OCI-LY1 (cell line): ENCODE results near the gene MEIKIN.

Source experiments
- H2AFZ ChIP-seq: fragments of 200-600 bp; sonication (generic), shearing (Covaris generic); 2 replicates; pipeline ENCODE4 v1.6.0; 2014; ENCODE audit warnings: antibody characterized with exemption, mild to moderate bottlenecking, low read length
- H3F3A ChIP-seq: fragments of 200-600 bp; sonication (generic), shearing (Covaris generic); 2 replicates; pipeline ENCODE4 v1.6.0; 2014; ENCODE audit warnings: mild to moderate bottlenecking, antibody characterized with exemption, low read length, moderate library complexity; ENCODE audit not compliant: insufficient read depth
- H3K27ac ChIP-seq: fragments of 200-600 bp; sonication (generic); 2 replicates; pipeline ENCODE4 v1.5.1; 2014; ENCODE audit warnings: low read length, mixed run types, mild to moderate bottlenecking, low read depth; ENCODE audit not compliant: poor library complexity, severe bottlenecking
- H3K27me3 ChIP-seq: fragments of 200-600 bp; sonication (generic); 2 replicates; pipeline ENCODE4 v1.6.0; 2014; ENCODE audit warnings: antibody characterized with exemption, mild to moderate bottlenecking, low read length, moderate library complexity; ENCODE audit not compliant: insufficient read depth
- H3K36me3 ChIP-seq: fragments of 200-600 bp; sonication (generic); 2 replicates; pipeline ENCODE4 v1.6.1; 2014; ENCODE audit warnings: mild to moderate bottlenecking, antibody characterized with exemption, low read length, moderate library complexity, mixed read lengths; ENCODE audit not compliant: insufficient read depth
- H3K4me1 ChIP-seq: fragments of 200-600 bp; sonication (generic); 2 replicates; pipeline ENCODE4 v1.5.1; 2014; ENCODE audit warnings: mild to moderate bottlenecking, low read length, moderate library complexity; ENCODE audit not compliant: insufficient read depth, severe bottlenecking
- H3K4me2 ChIP-seq: fragments of 200-600 bp; sonication (generic), shearing (Covaris generic); 2 replicates; pipeline ENCODE4 v1.6.1; 2014; ENCODE audit warnings: low read length
- H3K4me3 ChIP-seq: fragments of 200-600 bp; sonication (generic); 2 replicates; pipeline ENCODE4 v1.5.1; 2014; ENCODE audit warnings: low read length, low read depth, mild to moderate bottlenecking, mixed read lengths; ENCODE audit not compliant: poor library complexity, severe bottlenecking
- H3K79me2 ChIP-seq: fragments of 200-600 bp; shearing (Covaris generic); 2 replicates; pipeline ENCODE4 v1.6.1; 2016; ENCODE audit warnings: mixed run types, low read length, mixed read lengths; ENCODE audit not compliant: insufficient read depth
- H3K9ac ChIP-seq: fragments of 200-600 bp; sonication (generic), shearing (Covaris generic); 2 replicates; pipeline ENCODE4 v1.6.1; 2014; ENCODE audit warnings: mild to moderate bottlenecking, low read length, mixed read lengths
- H3K9me2 ChIP-seq: fragments of 200-600 bp; sonication (generic), shearing (Covaris generic); 2 replicates; pipeline ENCODE4 v1.6.1; 2014; ENCODE audit warnings: low read depth, mild to moderate bottlenecking, low read length, mixed read lengths
- H3K9me3 ChIP-seq: fragments of 200-600 bp; shearing (Covaris generic); 2 replicates; pipeline ENCODE4 v1.6.1; 2014; ENCODE audit warnings: low read length, mixed read lengths
- H4K20me1 ChIP-seq: fragments of 200-600 bp; sonication (generic), shearing (Covaris generic); 2 replicates; pipeline ENCODE4 v1.6.0; 2016; ENCODE audit warnings: mild to moderate bottlenecking, low read length; ENCODE audit not compliant: insufficient read depth
- EZH2 ChIP-seq: fragments of 200-600 bp; sonication (generic), shearing (Covaris generic); IDR thresholded peaks from 2 replicates; pipeline ENCODE4 v1.8.0; 2017; ENCODE audit warnings: borderline replicate concordance, mixed run types, mild to moderate bottlenecking, antibody characterized with exemption, low read length, moderate library complexity, mixed read lengths
- TF ChIP-seq, protein P1 (sequence below): fragments of 200-600 bp; sonication (generic), shearing (Covaris generic); IDR thresholded peaks from 2 replicates; pipeline ENCODE4 v1.5.1; 2017; ENCODE audit warnings: mild to moderate bottlenecking, antibody characterized with exemption, low read length, moderate library complexity, mixed read lengths

MEIKIN gene

DNA sequence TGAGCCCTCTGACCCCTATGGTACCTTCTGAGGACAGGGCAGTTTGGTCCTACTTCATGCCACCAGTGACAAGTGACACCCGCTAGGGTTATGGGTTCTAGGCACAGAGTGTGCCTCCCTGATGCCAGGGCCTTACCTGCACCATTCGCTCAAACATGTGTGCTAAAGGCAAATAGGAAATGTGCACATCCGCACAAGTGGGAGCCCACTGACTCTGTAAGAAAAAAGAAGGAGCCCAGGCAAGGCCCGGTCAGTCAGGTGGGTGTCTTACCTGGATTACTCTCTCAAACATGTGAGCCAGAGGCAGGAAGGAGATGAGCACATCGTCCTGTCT lies 29.1 kb upstream of the MEIKIN start:
- no peaks in the 10 kb centered on the region for H3F3A ChIP-seq
- H3K27ac ChIP-seq = no peak overlapping the region
- H3K4me3 ChIP-seq = no peak overlapping the region
- no peaks in the 10 kb centered on the region for H3K9me3 ChIP-seq
- no peak overlapping the region for H3K9ac ChIP-seq
- H3K4me2 ChIP-seq = no peak overlapping the region
- H3K4me1 ChIP-seq = no peaks in the 10 kb centered on the region
- no peaks in the 10 kb centered on the region for H3K9me2 ChIP-seq
- H3K36me3 ChIP-seq = no peaks in the 10 kb centered on the region
- no peaks in the 10 kb centered on the region for H3K27me3 ChIP-seq
- H3K79me2 ChIP-seq = no peaks in the 10 kb centered on the region
- no peaks in the 10 kb centered on the region for H4K20me1 ChIP-seq
- H2AFZ ChIP-seq = no peak overlapping the region
- TF ChIP-seq, protein P1, sequence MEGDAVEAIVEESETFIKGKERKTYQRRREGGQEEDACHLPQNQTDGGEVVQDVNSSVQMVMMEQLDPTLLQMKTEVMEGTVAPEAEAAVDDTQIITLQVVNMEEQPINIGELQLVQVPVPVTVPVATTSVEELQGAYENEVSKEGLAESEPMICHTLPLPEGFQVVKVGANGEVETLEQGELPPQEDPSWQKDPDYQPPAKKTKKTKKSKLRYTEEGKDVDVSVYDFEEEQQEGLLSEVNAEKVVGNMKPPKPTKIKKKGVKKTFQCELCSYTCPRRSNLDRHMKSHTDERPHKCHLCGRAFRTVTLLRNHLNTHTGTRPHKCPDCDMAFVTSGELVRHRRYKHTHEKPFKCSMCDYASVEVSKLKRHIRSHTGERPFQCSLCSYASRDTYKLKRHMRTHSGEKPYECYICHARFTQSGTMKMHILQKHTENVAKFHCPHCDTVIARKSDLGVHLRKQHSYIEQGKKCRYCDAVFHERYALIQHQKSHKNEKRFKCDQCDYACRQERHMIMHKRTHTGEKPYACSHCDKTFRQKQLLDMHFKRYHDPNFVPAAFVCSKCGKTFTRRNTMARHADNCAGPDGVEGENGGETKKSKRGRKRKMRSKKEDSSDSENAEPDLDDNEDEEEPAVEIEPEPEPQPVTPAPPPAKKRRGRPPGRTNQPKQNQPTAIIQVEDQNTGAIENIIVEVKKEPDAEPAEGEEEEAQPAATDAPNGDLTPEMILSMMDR = no peak
- no peak for TF ChIP-seq EZH2

DNA sequence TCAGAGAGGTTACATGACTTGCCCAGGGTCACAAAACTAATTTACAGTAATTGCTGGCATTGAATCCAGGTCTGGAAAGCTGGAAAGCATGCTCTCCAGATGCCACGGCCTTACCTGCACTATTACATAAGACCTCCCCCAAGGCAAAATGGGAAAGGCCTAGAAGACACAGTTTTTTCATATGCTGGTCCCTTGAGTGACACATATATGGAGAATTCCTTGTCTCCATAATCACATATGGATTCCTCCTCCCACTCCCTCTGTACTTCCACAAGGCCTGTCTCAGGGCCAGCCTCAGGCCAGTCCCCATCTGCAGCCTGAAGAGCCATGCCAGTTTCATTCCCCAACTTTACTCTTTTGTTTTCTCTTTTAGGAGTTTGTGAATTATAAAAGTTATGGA lies 28.6 kb upstream of the MEIKIN start:
- TF ChIP-seq EZH2 = no peak
- TF ChIP-seq, protein P1 = no peak
- Histone ChIP-seq H3K9me2 (no peaks in the 10 kb centered on the region), H3K79me2 (no peaks in the 10 kb centered on the region), H3K4me2 (no peak overlapping the region), H3K27me3 (no peaks in the 10 kb centered on the region), H3K4me1 (no peaks in the 10 kb centered on the region), H3K4me3 (no peak overlapping the region), H3K9ac (no peak overlapping the region), H3K36me3 (no peaks in the 10 kb centered on the region), H3K27ac (no peak overlapping the region), H2AFZ (no peak overlapping the region), H3K9me3 (no peaks in the 10 kb centered on the region), H4K20me1 (no peaks in the 10 kb centered on the region), H3F3A (no peaks in the 10 kb centered on the region)

DNA sequence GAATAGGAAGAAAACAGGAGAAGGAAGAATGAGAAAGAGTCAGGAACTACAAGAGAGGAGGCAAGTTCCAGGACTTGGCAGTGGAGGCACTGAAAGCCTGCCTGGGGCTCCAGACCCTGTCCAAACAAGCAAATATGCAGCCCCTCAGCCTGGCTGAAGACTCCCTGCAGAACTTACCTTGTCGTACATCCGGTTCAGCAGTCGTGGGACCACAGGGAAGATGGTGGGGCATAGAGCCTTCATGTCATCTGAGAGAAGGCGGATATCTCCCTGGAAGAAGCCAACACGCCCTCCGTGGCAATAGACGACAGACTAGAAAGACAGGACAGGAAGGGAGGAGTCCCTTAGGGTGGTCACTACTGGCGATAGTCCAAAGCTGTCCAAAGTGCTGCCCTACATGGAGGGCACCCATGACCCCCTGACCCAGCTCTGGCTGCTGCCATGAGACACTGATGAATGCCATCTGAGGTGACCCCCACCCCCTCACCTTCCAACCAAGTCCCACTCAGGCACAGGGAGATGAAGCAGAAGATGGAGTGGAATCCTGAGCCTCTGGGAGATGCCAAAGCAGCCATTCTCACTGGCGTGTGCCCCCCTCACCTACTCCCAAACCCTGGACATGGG lies 27.7 kb upstream of the MEIKIN start:
- H3K36me3 ChIP-seq = no peaks in the 10 kb centered on the region
- no peak overlapping the region for H3K4me2 ChIP-seq
- no peak for TF ChIP-seq EZH2
- TF ChIP-seq, protein P1 = no peak
- no peaks in the 10 kb centered on the region for H3K79me2 ChIP-seq
- H3K9ac ChIP-seq = no peak overlapping the region
- H3K9me3 ChIP-seq = no peaks in the 10 kb centered on the region
- no peak overlapping the region for H3K4me3 ChIP-seq
- H3K4me1 ChIP-seq = no peaks in the 10 kb centered on the region
- H2AFZ ChIP-seq = no peak overlapping the region
- H3F3A ChIP-seq = no peaks in the 10 kb centered on the region
- no peaks in the 10 kb centered on the region for H4K20me1 ChIP-seq
- no peaks in the 10 kb centered on the region for H3K27me3 ChIP-seq
- H3K9me2 ChIP-seq = no peaks in the 10 kb centered on the region
- no peak overlapping the region for H3K27ac ChIP-seq
